ENCODE results near the gene ZNF212. TPM values are rescaled to one million over a fixed set of nuclear protein-coding genes. Genes with fewer than 3 reads are reported as not detected.
"Not testable (repeated sequence)": the region's sequence is repeated elsewhere in the genome, so short reads cannot be mapped to it uniquely, and the experiment has no call there.

Gene ZNF212
- total RNA-seq, 2 donors from 2014 or later, result 15.8 to 17.6 TPM

DNA sequence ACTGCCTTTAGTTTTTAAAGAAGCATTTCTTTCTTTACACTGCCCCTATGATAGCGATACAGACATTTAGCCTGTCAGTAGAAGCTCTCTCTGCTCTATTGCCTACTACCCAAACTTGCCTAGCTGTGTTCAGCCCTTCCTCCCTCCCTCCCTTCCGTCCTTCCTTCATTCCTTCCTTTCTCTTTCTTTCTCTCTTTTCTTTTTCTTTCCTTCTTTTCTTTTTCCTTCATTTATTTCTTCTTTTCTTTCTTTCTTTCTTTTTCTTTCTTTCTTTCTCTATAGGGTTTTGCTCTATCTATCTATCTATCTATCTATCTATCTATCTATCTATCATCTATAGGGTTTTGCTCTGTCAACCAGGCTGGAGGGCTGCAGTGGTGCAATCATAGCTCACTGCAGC lies 7.1 kb upstream of the ZNF212 start:
- TF ChIP-seq, protein P1, sequence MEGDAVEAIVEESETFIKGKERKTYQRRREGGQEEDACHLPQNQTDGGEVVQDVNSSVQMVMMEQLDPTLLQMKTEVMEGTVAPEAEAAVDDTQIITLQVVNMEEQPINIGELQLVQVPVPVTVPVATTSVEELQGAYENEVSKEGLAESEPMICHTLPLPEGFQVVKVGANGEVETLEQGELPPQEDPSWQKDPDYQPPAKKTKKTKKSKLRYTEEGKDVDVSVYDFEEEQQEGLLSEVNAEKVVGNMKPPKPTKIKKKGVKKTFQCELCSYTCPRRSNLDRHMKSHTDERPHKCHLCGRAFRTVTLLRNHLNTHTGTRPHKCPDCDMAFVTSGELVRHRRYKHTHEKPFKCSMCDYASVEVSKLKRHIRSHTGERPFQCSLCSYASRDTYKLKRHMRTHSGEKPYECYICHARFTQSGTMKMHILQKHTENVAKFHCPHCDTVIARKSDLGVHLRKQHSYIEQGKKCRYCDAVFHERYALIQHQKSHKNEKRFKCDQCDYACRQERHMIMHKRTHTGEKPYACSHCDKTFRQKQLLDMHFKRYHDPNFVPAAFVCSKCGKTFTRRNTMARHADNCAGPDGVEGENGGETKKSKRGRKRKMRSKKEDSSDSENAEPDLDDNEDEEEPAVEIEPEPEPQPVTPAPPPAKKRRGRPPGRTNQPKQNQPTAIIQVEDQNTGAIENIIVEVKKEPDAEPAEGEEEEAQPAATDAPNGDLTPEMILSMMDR (conservative IDR thresholded peaks at IDR 0.05), result no peak
- Mint-ChIP-seq H3K27me3 (ENCODE audit: insufficient read depth) (peaks cover 8% of the 10 kb centered on the region), H3K4me3 (no peak overlapping the region), H3K27ac (no peak overlapping the region), H3K9me3 (no peaks in the 10 kb centered on the region), H3K4me1 (no peaks in the 10 kb centered on the region), H3K36me3 (ENCODE audit: low read depth) (no peaks in the 10 kb centered on the region)
- Histone ChIP-seq H3K9me3 (ENCODE audit: control insufficient read depth, low read length) (no peaks in the 10 kb centered on the region), H3K9ac (ENCODE audit: extremely low read depth, low read length, poor library complexity, severe bottlenecking) (no peak overlapping the region), H3K4me3 (ENCODE audit: low read length) (no peak overlapping the region), H3K4me1 (ENCODE audit: control insufficient read depth, insufficient read depth, low read length) (no peaks in the 10 kb centered on the region), H3K36me3 (ENCODE audit: control insufficient read depth, insufficient read depth, low read length) (no peaks in the 10 kb centered on the region), H3K27me3 (ENCODE audit: control insufficient read depth, insufficient read depth, low read length, poor library complexity, severe bottlenecking) (peaks cover 2% of the 10 kb centered on the region), H3K27ac (ENCODE audit: low read depth, low read length) (no peak overlapping the region)
- 81 to 96% methylated on average over 2 of the region's 2 CpGs for WGBS, 2 experiments (ENCODE audit: insufficient coverage in 1 of 2, insufficient read length in 1 of 2)
- DNase-seq, result no peak

GRCh38 chr7:149233655-149234204 lies 5.7 kb upstream of the ZNF212 start:
- H3K27ac Mint-ChIP-seq; H3K9me3 ChIP-seq (ENCODE audit: control insufficient read depth, low read length); H3K4me3 Mint-ChIP-seq; H3K4me3 ChIP-seq (ENCODE audit: low read length); DNase-seq; H3K36me3 ChIP-seq (ENCODE audit: control insufficient read depth, insufficient read depth, low read length); H3K9ac ChIP-seq (ENCODE audit: extremely low read depth, low read length, poor library complexity, severe bottlenecking); H3K36me3 Mint-ChIP-seq (ENCODE audit: low read depth); H3K27ac ChIP-seq (ENCODE audit: low read depth, low read length); H3K4me1 Mint-ChIP-seq; H3K27me3 ChIP-seq (ENCODE audit: control insufficient read depth, insufficient read depth, low read length, poor library complexity, severe bottlenecking); H3K4me1 ChIP-seq (ENCODE audit: control insufficient read depth, insufficient read depth, low read length); H3K9me3 Mint-ChIP-seq: not testable (repeated sequence)
- WGBS, 2 experiments (ENCODE audit: insufficient coverage in 1 of 2, insufficient read length in 1 of 2), result 85 to 88% methylated on average over 7 of the region's 7 CpGs
- peaks cover 16% of the 10 kb centered on the region for H3K27me3 Mint-ChIP-seq (ENCODE audit: insufficient read depth)

- Histone ChIP-seq H3K27me3 (ENCODE audit: control insufficient read depth, insufficient read depth, low read length, poor library complexity, severe bottlenecking) (peaks cover 9% of the 10 kb centered on the region), H3K4me1 (ENCODE audit: control insufficient read depth, insufficient read depth, low read length) (no peaks in the 10 kb centered on the region), H3K9ac (ENCODE audit: extremely low read depth, low read length, poor library complexity, severe bottlenecking) (no peak overlapping the region), H3K4me3 (ENCODE audit: low read length) (no peak overlapping the region), H3K27ac (ENCODE audit: low read depth, low read length) (no peak overlapping the region), H3K36me3 (ENCODE audit: control insufficient read depth, insufficient read depth, low read length) (peaks cover 4% of the 10 kb centered on the region), H3K9me3 (ENCODE audit: control insufficient read depth, low read length) (peaks cover 4% of the 10 kb centered on the region)
- Mint-ChIP-seq H3K4me1 (peaks cover 6% of the 10 kb centered on the region), H3K9me3 (peaks cover 4% of the 10 kb centered on the region), H3K27me3 (ENCODE audit: insufficient read depth) (peaks cover 18% of the 10 kb centered on the region), H3K4me3 (no peak overlapping the region), H3K27ac (no peak overlapping the region), H3K36me3 (ENCODE audit: low read depth) (peaks cover 4% of the 10 kb centered on the region)
- 85 to 95% methylated on average over 5 to 7 of the region's 7 CpGs for WGBS, 2 experiments (ENCODE audit: insufficient coverage in 1 of 2, insufficient read length in 1 of 2)
- TF ChIP-seq, protein P1 (conservative IDR thresholded peaks at IDR 0.05), result no peak
- no peak for DNase-seq
These were observed 1.9 kb upstream of the ZNF212 start for GRCh38 chr7:149237502-149237901.

GRCh38 chr7:149238051-149238450 lies 1.4 kb upstream of the ZNF212 start:
- TF ChIP-seq, protein P1 (conservative IDR thresholded peaks at IDR 0.05), result no peak
- H3K9me3 Mint-ChIP-seq, result peaks cover 10% of the 10 kb centered on the region
- H3K4me3 Mint-ChIP-seq, result no peak overlapping the region

More at GRCh38 chr7:149238051-149238450, 1.4 kb upstream of the ZNF212 start:
- H3K9ac ChIP-seq (ENCODE audit: extremely low read depth, low read length, poor library complexity, severe bottlenecking), result no peak overlapping the region
- H3K4me1 ChIP-seq (ENCODE audit: control insufficient read depth, insufficient read depth, low read length), result no peaks in the 10 kb centered on the region
- peaks cover 9% of the 10 kb centered on the region for H3K27me3 ChIP-seq (ENCODE audit: control insufficient read depth, insufficient read depth, low read length, poor library complexity, severe bottlenecking)
- no peak overlapping the region for H3K27ac ChIP-seq (ENCODE audit: low read depth, low read length)
- DNase-seq, result no peak
- 92% methylated on average over 3 of the region's 3 CpGs for WGBS, 2 experiments (ENCODE audit: insufficient coverage in 1 of 2, insufficient read length in 1 of 2)
- Mint-ChIP-seq H3K36me3 (ENCODE audit: low read depth) (peaks cover 8% of the 10 kb centered on the region), H3K27ac (no peak overlapping the region), H3K4me1 (peaks cover 6% of the 10 kb centered on the region), H3K27me3 (ENCODE audit: insufficient read depth) (peaks cover 18% of the 10 kb centered on the region)
- H3K36me3 ChIP-seq (ENCODE audit: control insufficient read depth, insufficient read depth, low read length), result peaks cover 4% of the 10 kb centered on the region
- H3K9me3 ChIP-seq (ENCODE audit: control insufficient read depth, low read length), result peaks cover 10% of the 10 kb centered on the region
- H3K4me3 ChIP-seq (ENCODE audit: low read length), result no peak overlapping the region

Data from endodermal cell (in vitro differentiated cells).